GM12892 (cell line): ENCODE results near the gene BAIAP2L2.
A peak's percentile ranks its signal among the peaks of the same experiment; 100 is the strongest.
"Not testable (repeated sequence)": the region's sequence is repeated elsewhere in the genome, so short reads cannot be mapped to it uniquely, and the experiment has no call there.

ENCODE experiments used
- DNase-seq: peaks from one replicate; pipeline ENCODE4 v3.0.0; 2011; ENCODE audit not compliant: insufficient read length
- FAIRE-seq: peaks from 2 replicates; lab custom pipeline; 2011; peaks lifted over from hg19 to GRCh38; lab: Jason Lieb, UNC
- POLR2A ChIP-seq: IDR thresholded peaks from 2 replicates; pipeline ENCODE4 v1.6.1; 2011; ENCODE audit warnings: low read depth, low read length, control low read depth
- POLR2AphosphoS5 ChIP-seq: IDR thresholded peaks from 2 replicates; pipeline ENCODE4 v1.6.1; 2011; ENCODE audit warnings: low read depth, low read length, control low read depth
- TAF1 ChIP-seq: IDR thresholded peaks from 2 replicates; pipeline ENCODE4 v1.6.1; 2011; ENCODE audit warnings: low read depth, mild to moderate bottlenecking, control low read depth, low read length, borderline replicate concordance

The BAIAP2L2 gene

DNA sequence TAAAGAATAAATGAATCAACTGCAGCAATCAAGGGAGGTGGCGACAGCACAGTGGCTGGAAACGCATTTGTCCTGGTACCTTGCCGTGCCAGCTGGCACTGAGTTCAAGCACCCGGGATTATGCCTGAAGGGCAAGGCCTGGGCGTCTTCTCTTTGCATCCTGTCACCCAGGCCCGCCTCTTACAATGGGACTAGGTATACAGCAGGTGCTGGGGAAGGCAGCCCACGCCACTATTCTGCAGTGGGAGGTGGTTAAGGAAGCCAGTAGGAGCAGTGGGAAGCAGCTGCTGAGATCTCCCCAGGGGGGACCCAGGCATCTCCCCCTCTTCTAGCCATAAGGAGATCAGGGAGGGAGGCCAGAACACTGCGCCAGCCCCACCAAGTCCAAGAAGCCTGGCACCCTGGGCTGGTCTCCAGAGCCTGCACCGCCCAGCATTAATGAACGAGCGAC lies 15.3 kb upstream of the BAIAP2L2 start:
- DNase-seq (no peak), FAIRE-seq (no peak)
- TF ChIP-seq TAF1, result no peak
- no peak for TF ChIP-seq POLR2A
- no peak for TF ChIP-seq POLR2AphosphoS5

DNA sequence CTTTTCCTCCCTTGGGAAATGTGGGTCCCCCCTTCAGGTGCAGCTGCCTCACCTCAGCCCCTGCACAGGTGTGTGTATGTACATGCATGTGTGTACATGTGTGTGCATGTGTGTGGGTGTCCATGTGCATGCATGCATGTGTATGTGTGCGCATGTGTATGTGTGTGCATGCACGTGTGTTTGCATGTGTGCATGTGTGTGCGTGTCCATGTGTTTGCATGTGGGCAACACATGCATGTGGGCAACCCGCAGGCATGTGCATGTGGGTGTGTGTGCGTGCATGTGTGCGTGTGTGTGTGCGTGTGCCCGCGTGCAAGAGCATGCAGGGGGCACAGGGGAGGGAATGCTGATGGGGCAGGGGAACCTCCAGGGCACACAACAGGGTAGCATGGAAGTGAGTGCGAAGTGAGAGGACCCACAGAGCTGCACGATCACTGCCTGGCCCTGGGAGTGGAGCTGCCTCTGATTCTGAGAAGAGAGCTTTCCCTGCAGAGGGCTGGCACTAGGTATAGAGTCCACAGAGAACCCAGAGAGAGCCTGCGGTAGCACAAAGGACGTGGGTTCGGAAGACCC lies 14.6 kb upstream of the BAIAP2L2 start:
- no peak for DNase-seq
- FAIRE-seq, result no peak
- TF ChIP-seq POLR2A (no peak), POLR2AphosphoS5 (no peak), TAF1 (no peak)

DNA sequence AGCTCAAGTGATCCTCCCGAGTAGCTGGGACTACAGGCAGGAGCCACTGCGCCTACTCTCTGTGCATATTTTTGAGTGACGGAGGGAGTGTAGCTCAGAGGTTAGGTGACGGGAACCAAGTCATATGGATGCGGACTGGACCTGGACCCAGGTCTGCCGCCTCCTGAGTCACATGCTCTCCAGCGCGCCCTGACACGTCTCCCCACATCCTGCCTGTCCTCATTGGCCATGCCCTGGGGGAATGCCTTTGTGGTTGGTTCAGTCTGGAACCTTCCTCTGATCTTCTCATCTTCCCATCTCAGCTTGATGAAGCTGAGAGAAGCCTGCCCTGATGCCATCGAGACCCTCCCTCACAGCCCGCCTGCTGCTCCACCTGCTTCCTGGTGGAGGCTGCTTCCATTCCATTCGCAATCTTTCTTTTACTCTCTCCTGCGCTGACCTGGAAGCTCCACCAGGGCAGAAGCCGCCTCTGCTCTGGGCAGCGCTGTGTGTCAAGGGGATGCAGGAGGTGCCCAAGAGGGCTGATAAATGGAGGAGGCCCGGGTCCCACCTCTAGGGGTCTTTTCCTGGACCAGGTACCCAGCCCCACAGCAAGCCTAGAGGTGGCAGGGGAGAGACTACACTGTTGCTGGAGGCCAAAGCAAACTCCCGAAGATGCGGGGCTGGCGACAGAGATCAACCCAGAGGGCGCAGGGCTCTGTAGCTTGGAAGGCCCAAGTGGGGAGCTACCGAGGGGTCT lies 13.9 kb upstream of the BAIAP2L2 start:
- TF ChIP-seq TAF1 (no peak), POLR2AphosphoS5 (no peak), POLR2A (no peak)
- DNase-seq (no peak), FAIRE-seq (no peak)

DNA sequence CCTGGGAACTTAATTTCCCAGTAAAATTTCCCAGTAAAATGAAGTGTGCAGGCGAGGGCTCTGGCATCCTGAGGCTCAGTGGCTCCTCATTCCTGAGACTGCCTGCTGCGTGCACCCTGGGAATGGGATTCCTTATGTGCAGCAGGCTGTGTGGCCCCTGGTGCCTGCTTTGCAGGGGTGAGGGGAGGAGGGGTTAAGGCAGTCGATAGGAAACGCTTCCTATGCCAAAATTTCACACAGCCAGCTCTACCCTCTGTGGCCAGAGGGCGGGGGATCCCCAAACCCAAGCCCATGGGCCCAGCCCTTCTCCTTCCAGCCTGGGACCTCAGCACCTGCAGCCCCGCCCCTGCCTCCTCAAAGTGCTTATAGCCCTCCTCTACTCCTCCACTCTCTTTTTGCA lies 12.1 kb upstream of the BAIAP2L2 start:
- TF ChIP-seq POLR2AphosphoS5 (no peak), POLR2A (no peak), TAF1 (no peak)
- DNase-seq (no peak), FAIRE-seq (no peak)

DNA sequence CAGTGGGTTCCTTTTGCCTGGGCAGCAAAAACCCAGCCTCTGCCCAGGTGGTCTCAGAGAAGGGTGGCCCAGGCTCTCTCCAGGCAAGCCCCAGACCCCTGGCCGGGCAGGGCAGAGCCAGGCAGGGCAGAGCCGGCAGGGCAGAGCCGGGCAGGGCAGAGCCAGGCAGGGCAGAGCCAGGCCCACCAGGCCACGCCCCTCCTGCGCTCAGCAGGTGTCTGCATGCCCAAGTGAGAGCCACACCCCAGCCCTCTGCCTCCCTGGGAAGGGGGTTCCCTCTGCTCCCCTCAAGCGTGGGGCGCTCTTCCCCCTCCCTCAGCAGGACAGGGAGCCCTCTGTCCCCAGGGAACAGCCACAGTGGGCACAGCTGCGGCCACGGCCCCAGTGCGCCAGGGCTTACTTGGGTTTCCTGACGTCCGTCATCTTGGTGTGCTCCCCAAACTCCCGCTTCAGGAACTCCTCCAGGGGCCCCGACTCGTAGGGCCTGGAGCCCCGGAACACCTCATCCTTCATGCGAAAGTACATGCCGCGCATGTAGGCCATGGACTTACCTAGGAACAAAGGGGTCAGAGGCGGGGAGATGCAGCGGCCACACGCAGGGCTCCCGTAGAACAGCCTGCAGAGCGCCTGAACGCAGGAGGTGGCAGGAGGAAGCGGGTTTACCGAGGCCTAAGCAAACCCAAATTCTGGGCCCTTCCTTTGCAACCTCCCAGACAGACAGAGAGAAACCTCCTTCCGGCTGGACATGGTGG lies 10.1 kb upstream of the BAIAP2L2 start:
- FAIRE-seq (no peak), DNase-seq (no peak)
- TF ChIP-seq POLR2AphosphoS5 (no peak), POLR2A (no peak), TAF1 (no peak)

DNA sequence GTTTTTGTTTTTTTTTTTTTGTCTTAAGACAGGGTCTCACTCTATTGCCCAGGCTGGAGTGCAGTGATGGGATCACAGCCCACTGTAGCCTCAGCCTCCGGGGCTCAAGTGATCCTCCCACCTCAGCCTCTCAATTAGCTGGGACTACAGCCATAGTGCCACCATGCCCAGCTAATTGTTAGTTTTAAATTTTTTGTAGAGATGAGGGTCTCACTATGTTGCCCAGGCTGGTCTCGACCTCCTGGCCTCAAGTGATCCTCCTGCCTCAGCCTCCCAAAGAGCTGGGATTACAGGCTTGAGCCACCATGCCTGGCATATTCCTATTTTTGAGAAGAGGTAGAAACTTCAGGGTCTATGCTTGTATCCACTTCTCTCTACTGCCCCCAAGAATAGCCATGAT lies 8.3 kb upstream of the BAIAP2L2 start:
- FAIRE-seq, result not testable (repeated sequence)

DNA sequence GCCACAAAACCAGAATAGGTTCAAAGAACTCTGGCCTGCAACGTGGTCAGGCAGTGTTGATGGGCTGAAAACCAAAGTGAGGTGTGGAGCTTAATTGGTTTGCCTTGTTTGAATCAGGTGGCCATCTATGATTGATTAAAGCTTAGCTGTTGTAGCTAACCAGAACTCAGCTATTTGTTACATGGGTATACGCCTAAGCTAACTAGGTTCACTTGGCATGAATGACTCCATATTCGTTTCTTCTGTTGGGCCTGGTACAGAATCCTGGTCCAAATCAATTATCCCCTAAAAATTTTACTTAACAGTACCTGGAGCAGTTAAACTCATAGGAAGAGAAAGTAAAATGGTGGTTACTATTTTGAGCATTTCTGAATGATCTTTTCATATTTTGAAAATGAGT lies 7.7 kb upstream of the BAIAP2L2 start:
- TF ChIP-seq POLR2A, result no peak
- no peak for TF ChIP-seq POLR2AphosphoS5
- TF ChIP-seq TAF1, result no peak
- FAIRE-seq (no peak), DNase-seq (no peak)

More for the DNA sequence above, 8.3 kb upstream of the BAIAP2L2 start:
- not testable (repeated sequence) for DNase-seq

DNA sequence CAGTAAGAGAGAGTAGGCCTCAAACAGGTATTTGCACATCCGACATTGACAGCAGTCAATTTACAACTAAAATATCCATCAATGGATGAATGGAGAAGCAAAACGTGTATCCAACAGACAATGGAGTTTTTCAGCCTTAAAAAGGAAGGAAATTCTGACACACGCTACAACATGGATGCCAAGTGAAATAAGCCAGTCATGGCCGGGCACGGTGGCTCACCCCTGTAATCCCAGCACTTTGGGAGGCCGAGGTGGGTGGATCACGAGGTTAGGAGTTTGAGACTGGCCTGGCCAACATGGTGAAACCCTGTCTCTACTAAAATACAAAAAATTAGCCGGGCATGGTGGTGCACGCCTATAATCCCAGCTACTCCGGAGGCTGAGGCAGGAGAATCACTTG lies 7.1 kb upstream of the BAIAP2L2 start:
- DNase-seq, FAIRE-seq: not testable (repeated sequence)

DNA sequence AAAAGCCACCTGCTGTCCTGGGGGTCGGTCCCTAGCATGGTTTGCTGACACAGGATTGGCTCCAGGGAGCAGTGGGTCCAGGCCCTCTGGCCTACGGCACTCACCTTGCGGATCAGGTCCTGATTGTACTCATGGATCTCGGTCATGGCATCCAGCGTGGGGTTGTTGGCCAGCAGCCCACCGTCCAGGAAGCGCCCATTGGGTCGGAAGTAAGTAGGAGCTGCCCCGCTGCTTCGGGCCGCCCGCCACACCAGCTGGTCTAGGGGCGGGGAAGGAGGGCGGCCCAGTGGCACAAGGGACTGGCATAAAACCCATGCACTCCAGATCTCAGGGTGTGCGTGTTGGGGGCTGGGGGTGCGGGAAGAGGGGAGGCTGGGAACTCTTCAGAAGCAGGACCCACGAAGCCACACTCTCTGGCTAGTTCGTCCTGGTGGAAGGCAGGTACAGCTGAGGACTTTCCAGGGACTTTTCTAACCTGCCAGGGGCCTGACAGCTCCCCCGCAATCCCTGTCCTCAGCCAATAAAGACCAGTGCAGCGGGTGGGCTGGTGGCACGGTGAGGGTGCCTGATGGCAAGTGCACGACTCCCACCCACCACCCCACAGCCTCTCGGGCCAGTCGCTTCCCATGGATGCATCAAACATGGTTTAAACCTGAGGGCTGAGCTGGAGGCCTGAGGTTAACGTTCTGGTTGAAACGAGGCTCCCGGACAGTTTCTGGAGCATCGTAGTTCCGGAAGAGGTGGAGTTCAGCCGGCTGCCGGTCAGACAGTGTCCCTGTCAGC lies 5.1 kb upstream of the BAIAP2L2 start:
- DNase-seq (no peak), FAIRE-seq (no peak)
- TF ChIP-seq POLR2AphosphoS5, result no peak
- no peak for TF ChIP-seq POLR2A
- no peak for TF ChIP-seq TAF1

DNA sequence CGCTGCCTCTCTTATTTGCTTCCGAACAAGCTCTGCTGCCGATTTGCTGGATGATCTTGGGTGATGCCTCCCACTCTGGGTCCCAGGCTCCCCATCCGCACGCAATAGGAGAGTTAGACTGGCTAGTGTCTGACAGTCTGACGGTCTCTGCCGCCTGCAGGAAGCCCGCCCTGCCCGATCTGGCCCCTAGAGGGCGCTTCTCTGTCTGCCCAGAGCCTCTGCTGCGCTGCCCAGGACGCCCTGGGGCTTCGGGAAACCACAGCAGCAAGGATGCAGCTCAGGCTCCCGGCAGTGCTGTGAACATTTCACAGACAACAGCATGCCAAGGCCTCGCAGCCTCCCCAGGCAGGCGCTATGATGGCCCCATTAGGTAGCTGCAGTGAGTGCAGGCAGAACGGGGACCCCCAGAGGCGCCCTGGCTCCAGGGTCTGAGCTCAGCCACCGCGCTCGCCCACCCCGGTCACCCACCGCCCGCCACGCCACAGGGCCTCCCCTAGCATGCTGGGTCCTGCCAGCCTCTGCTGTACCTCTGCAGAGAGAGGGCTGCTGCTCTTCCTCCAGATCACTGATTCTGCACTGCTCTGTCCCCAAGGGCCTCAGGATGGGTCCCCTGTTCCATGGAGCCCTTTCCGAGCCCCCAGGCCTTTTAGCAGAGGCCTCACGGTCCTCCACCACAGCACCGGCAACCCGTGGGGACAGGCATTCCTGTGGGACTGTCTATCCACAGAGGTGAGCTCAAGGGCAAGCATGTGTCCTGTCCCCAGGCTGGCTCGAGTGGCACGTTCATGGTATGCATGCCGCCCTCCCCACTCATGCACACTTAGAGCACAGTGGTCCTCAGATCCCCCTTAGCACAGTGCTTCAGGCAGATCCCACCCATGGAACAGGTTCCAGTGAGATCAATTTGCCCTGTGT lies 4.3 kb upstream of the BAIAP2L2 start:
- TF ChIP-seq POLR2A (no peak), TAF1 (no peak), POLR2AphosphoS5 (no peak)
- FAIRE-seq, result peak; percentile 90
- DNase-seq, result peak; percentile 94
